ENCODE results near the gene ADARB1. TPM values are rescaled to one million over a fixed set of nuclear protein-coding genes. Genes with fewer than 3 reads are reported as not detected.

ADARB1 gene
- total and polyA plus RNA-seq, 2 of the 8 experiments (the other 6 are each of a cell fraction or from before 2014, with no cell fraction given), result 4.7 to 14.9 TPM

- no peak overlapping the region for H2AFZ ChIP-seq (ENCODE audit: low read length)
- no peaks in the 10 kb centered on the region for H3K79me1 ChIP-seq (ENCODE audit: low read depth, low read length)
- no peak for TF ChIP-seq GTF2F1 (IDR thresholded peaks at IDR 0.05; ENCODE audit: borderline replicate concordance, low read depth, low read length)
- no peak for FAIRE-seq
- H3K27ac ChIP-seq (ENCODE audit: low read depth, low read length), result no peak overlapping the region
- no peak overlapping the region for H3K4me2 ChIP-seq (ENCODE audit: insufficient read depth in 1 of 2, low read depth in 2 of 2, low read length in 2 of 2)
- H3K4me3 ChIP-seq (ENCODE audit: extremely low read depth in 1 of 4, insufficient read depth in 2 of 4, low read depth in 3 of 4, low read length in 4 of 4), result no peak overlapping the region
- H3K9me3 ChIP-seq (ENCODE audit: insufficient read depth in 2 of 2, low read depth in 1 of 2, low read length in 1 of 2), result no peaks in the 10 kb centered on the region
- H3K4ac ChIP-seq (replicated peaks; ENCODE audit: insufficient read length, low read depth, low read length), result no peak overlapping the region
- no peak overlapping the region for H4K5ac ChIP-seq (ENCODE audit: insufficient read length, low read depth, low read length)
- H4K20me1 ChIP-seq (replicated peaks in 1 of 2; ENCODE audit: control insufficient read depth in 1 of 2, insufficient read depth in 2 of 2, low read length in 2 of 2), result peaks cover 2 to 4% of the 10 kb centered on the region in 2 experiments
- H2AK5ac ChIP-seq (ENCODE audit: low read depth, low read length), result no peak overlapping the region
- DNase-seq (ENCODE audit: low read depth in 1 of 2, low spot score in 2 of 2), result no peak
- no peak overlapping the region for H3K18ac ChIP-seq (ENCODE audit: extremely low read depth, low read length)
- POLR2A ChIA-PET (ENCODE audit: partially characterized antibody), result no interaction called here
- no peak overlapping the region for H4K8ac ChIP-seq (ENCODE audit: extremely low read depth, insufficient read depth, low read length)
- no peaks in the 10 kb centered on the region for H3K79me2 ChIP-seq (ENCODE audit: control insufficient read depth in 1 of 2, insufficient read depth in 2 of 2, low read length in 2 of 2)
- no peak overlapping the region for H2BK15ac ChIP-seq (ENCODE audit: low read length)
- H3K4me1 ChIP-seq (replicated peaks in 1 of 4; ENCODE audit: control insufficient read depth in 3 of 4, insufficient read depth in 4 of 4, low read length in 3 of 4), result no peaks in the 10 kb centered on the region
- 80% methylated on average over 5 of the region's 5 CpGs; no CpG with 5 or more reads in 1 of the 2 experiments for whole genome bisulfite sequencing, 2 experiments (ENCODE audit: extremely low coverage in 1 of 2, insufficient coverage in 1 of 2, insufficient read length in 1 of 2, insufficient replicate concordance in 2 of 2, low coverage in 1 of 2, low lambda C conversion rate in 2 of 2, missing lambda C conversion rate in 1 of 2)
- H2BK5ac ChIP-seq (ENCODE audit: low read depth, low read length), result no peak overlapping the region; the same call in 1 of the 2 replicates
- no peaks in the 10 kb centered on the region for H3K23me2 ChIP-seq (ENCODE audit: low read depth, low read length)
- CTCF ChIA-PET (ENCODE audit: partially characterized antibody), result interaction anchor here (0.6 to 8.5 kb wide), 28 partner anchors 10 to 680 kb away, joined by 3 to 144 read pairs (median 8); partner anchors contain the start of gene POFUT2
- H3K9ac ChIP-seq (replicated peaks in 1 of 4; ENCODE audit: extremely low read depth in 1 of 4, low read depth in 3 of 4, low read length in 3 of 4), result no peak overlapping the region
- no peak overlapping the region for H2BK12ac ChIP-seq (ENCODE audit: low read depth, low read length)
- H2BK120ac ChIP-seq (replicated peaks; ENCODE audit: low read depth, low read length), result no peak overlapping the region
- H3K56ac ChIP-seq (replicated peaks; ENCODE audit: insufficient read length, low read depth, low read length), result no peak overlapping the region
- no peaks in the 10 kb centered on the region for H3K27me3 ChIP-seq (replicated peaks in 1 of 4; ENCODE audit: control insufficient read depth in 3 of 4, extremely low read depth in 1 of 4, insufficient read depth in 3 of 4, low read length in 3 of 4)
- no peaks in the 10 kb centered on the region for H3K36me3 ChIP-seq (ENCODE audit: control insufficient read depth in 2 of 4, insufficient read depth in 4 of 4, low read length in 3 of 4)
- H3K14ac ChIP-seq (ENCODE audit: insufficient read length), result no peak overlapping the region
- no peak overlapping the region for H2BK20ac ChIP-seq (ENCODE audit: low read length)
- no peak overlapping the region for H4K91ac ChIP-seq (replicated peaks; ENCODE audit: insufficient read length, low read length)
- no peak overlapping the region for H3K23ac ChIP-seq (ENCODE audit: insufficient read length)
Measured at GRCh38 chr21:45141507-45141906, 67.1 kb downstream of the ADARB1 start.

All from H1 (cell line).